GM12891 (cell line): Measurements from ENCODE around the gene C5orf47.
A peak's percentile ranks its signal among the peaks of the same experiment; 100 is the strongest.

ENCODE experiments used
- DNase-seq: peaks from one replicate; pipeline ENCODE4 v3.0.0; 2011; ENCODE audit warnings: low spot score; ENCODE audit not compliant: insufficient read length
- FAIRE-seq: peaks from 2 replicates; lab custom pipeline; 2011; peaks lifted over from hg19 to GRCh38; lab: Jason Lieb, UNC
- PAX5 ChIP-seq: IDR thresholded peaks from 2 replicates; pipeline ENCODE4 v1.6.1; 2011; ENCODE audit warnings: low read length, moderate library complexity, mild to moderate bottlenecking; ENCODE audit not compliant: insufficient read depth, severe bottlenecking
- POLR2A ChIP-seq: IDR thresholded peaks from 2 replicates; pipeline ENCODE4 v1.6.1; 2011; ENCODE audit warnings: low read depth, low read length, control low read depth
- POLR2AphosphoS5 ChIP-seq: IDR thresholded peaks from 2 replicates; pipeline ENCODE4 v1.6.1; 2011; ENCODE audit warnings: low read depth, low read length, control low read depth
- POU2F2 ChIP-seq: IDR thresholded peaks from 2 replicates; pipeline ENCODE4 v1.6.1; 2011; ENCODE audit warnings: low read depth, mild to moderate bottlenecking, control low read depth, low read length, moderate library complexity
- SPI1 ChIP-seq: IDR thresholded peaks from 2 replicates; pipeline ENCODE4 v1.6.1; 2011; ENCODE audit warnings: low read depth, low read length, control low read depth
- TAF1 ChIP-seq: IDR thresholded peaks from 2 replicates; pipeline ENCODE4 v1.6.1; 2011; ENCODE audit warnings: low read depth, low read length, control low read depth

C5orf47 gene

DNA sequence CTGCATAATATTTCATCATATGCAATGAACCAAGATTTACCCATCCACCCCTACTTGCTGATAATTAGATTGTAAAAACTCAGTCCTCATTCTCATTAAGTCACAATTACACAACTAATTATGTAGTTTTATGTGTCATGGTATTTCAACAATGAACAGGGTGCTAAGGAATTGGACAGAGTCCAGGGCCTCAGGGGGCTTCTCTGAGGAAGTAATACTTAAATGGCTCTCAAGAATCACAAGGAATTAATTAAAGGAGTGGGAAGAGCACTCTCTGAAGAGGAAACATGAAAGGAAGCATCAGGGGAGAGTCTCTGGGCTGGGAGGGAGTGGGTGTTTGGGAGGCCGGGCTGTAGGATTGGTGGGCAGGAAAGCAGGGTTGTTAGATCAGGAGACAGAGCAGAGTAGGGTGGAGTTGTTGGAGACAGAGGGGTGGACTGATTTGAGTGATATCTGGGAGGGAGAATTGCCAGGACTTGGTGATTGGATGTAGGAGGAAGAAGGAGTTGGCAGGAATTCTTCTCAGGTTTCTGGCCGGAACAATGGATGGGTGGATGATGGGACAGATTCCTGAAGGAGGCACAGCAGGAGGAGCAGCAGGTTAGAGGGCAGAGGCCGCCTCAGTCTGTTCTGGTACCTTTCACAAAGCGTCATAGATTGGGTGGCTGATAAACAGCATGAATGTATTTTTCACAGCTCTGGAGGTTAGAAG lies 33.6 kb downstream of the C5orf47 start:
- no peak for DNase-seq
- FAIRE-seq: no peak
- TF ChIP-seq SPI1: no peak
- no peak for TF ChIP-seq POLR2A
- no peak for TF ChIP-seq PAX5
- no peak for TF ChIP-seq TAF1
- TF ChIP-seq POU2F2: no peak
- no peak for TF ChIP-seq POLR2AphosphoS5

DNA sequence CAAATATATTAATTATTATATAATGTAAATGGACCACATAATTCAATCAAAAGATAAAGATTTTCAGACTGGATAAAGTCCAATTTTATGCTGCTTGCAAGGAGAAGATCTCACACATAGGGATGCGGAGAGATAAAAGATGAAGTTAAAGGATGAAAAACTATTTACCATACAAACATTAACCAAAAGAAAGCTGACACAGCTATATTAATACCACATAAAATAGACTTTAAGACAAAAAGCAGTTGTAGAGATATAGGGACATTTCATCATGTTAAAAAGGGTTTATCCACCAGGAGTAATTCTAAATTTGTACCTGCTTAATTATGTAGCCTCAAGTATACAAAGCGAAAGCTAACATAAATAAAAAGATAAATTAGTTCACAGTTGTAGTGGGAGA lies 41.3 kb downstream of the C5orf47 start:
- no peak for DNase-seq

DNA sequence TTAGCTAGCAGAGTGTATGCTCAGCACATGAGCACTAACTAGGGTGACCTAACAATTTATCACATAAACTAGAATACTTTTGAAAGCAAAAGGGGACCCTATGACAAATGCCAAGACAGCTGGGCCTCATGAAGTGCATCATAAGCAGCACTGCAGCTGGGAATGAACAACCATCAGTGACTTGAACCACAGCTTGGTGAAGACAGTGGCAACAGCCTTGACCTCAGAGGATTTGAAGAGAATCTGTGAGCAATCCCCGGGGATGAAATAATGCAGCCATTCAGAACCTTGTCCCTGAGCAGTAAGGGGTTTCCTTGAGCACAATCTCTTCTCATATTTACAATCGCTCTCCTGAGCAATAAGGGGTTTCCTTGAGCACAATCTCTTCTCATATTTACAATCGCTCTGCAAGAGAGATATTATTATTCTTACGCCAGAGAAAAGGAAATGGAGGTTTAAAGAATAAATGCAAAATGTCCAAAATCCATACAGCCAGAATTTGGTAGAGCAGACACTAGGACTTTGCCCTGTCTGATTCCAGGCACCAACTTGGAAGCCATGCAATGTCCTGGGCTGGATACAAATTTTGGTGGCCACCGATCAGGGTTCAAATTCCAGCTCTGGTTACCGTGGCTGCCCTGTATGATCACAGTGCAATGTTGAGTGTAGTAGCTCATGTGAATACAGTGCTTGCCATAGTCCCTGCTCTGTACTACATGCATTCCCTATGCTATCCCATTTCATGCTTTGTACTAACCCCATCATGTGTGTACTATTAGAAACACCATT lies 55.7 kb downstream of the C5orf47 start:
- no peak for FAIRE-seq
- no peak for DNase-seq
- TF ChIP-seq POLR2AphosphoS5 (no peak), SPI1 (no peak), POLR2A (no peak), POU2F2 (no peak), PAX5 (no peak), TAF1 (no peak)

More for the DNA sequence above, 41.3 kb downstream of the C5orf47 start:
- no peak for FAIRE-seq
- no peak for TF ChIP-seq POLR2A
- no peak for TF ChIP-seq POLR2AphosphoS5
- no peak for TF ChIP-seq SPI1
- TF ChIP-seq TAF1: no peak
- no peak for TF ChIP-seq PAX5
- TF ChIP-seq POU2F2: no peak

DNA sequence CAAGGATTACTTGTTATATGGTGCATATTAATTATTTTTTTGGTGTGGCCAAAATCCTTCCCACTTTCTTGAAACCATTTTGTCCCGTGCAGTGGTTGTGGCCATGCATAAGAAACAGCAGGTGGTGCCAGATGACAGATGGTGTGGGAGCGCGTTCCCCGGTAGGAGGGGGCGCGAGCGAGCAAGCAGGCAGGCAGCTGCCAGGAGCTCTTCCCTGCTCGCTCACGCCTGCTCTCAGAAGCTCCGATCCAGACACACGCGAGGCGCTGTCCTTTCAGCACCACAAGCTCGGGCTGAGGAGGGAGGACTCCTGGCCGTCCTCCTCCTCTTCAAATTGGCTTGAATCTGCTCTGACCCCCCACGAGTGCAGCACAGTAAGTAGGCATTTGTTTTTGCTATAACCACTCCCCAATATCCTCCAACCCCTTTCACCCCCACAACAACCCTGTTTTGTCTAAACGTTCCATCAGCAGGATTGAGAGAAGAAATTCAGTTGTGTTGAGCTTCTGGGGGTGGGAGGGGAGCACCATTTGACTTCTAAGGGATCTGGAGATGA lies 56.6 kb downstream of the C5orf47 start, which contains the start of gene NSG2:
TSS of gene NSG2 (plus strand) at position 237 of the 556 bp plus-strand sequence. CDS start 1,050 bp downstream, outside the sequence.
- no peak for TF ChIP-seq POLR2A
- TF ChIP-seq POLR2AphosphoS5: no peak
- TF ChIP-seq SPI1: no peak
- no peak for TF ChIP-seq TAF1
- TF ChIP-seq POU2F2: no peak
- no peak for TF ChIP-seq PAX5
- peak; percentile 59 for FAIRE-seq
- peak; percentile 39 for DNase-seq

DNA sequence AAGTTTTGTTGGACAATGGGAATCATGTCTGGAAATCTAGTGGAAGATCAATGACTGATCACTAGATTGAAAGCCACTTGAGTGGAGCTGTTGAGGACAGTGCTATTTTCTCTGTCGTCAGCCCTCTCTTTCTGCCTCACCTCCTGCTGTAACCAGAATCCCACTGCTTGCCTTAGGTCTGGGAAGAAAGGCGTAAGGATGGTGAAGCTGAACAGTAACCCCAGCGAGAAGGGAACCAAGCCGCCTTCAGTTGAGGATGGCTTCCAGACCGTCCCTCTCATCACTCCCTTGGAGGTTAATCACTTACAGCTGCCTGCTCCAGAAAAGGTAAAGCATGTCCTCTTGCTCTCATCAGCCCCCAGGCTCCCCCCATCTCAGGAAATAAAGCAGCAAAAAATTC lies 57.6 kb downstream of the C5orf47 start:
- no peak for DNase-seq
- FAIRE-seq: no peak
- TF ChIP-seq SPI1 (no peak), POLR2AphosphoS5 (no peak), TAF1 (no peak), PAX5 (no peak), POU2F2 (no peak), POLR2A (no peak)

DNA sequence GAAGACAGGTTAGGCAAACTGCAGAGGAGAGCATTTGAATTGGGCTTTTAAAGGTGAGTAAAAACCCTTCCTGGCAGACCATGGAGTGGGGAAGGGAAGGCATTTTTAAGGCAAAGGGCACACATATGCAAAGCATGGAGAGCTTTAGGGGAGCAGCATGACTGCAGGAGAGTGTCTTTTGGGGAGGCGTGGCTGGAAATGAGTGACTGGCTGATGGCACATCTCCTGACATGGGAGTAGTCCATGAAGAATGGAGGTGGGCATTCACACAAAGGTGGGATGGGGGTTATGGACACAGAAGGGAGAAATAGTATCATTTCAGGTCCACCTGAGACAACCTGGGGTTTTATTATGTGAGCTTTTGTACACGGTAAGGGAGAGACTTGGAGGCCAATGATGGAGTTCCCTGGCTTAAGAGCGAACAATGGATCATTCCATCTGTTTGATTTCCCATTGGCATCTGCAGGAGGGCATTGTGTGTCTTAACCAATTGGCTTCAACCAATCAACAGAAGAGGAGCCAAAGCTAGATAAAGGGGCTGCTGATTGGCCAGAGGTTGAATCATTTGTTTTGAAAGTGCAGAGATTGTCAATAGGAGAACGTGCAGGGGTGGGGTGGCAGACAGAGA lies 58.6 kb downstream of the C5orf47 start:
- FAIRE-seq (no peak), DNase-seq (no peak)
- no peak for TF ChIP-seq POU2F2
- no peak for TF ChIP-seq POLR2A
- TF ChIP-seq POLR2AphosphoS5: no peak
- no peak for TF ChIP-seq TAF1
- TF ChIP-seq PAX5: no peak
- no peak for TF ChIP-seq SPI1

DNA sequence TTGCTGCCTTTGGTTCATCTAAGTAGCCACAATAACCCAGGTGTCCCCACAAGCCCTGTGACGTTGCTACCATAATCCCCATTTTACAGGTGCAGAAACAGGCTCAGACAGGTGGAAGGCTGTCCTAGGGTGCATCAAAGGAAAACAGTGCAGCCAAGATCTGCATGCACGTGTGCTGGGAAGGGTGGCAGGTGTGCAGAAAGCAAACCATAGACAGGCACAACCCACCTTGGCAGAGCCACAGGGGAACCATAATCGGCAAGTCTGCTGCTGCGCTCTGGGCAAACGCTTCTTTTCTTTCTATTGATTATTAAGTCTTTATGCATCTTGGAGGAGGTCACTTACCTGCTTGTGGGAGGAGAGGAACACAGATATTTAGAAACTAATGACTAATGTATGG lies 63.7 kb downstream of the C5orf47 start:
- TF ChIP-seq POU2F2 (no peak), POLR2AphosphoS5 (no peak), TAF1 (no peak), PAX5 (no peak), POLR2A (no peak), SPI1 (no peak)
- no peak for FAIRE-seq

DNA sequence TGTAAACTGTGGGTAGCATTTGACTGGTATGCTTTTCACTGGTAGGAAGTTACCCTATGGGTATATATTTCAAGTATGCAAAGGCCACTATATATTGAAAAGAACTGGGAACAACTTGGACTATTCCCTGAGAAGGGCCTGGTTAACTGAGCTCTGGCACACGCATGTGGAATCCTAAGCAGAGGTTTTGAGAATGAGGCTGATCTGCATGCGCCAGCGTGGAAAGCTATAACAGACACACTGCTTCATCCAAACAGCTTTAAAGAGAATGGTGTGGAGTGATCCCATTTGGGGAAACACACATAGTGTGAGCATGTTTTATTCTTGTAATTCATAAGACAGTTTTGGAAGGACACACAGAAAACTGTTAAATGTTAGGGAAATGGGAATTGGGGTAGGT lies 64.9 kb downstream of the C5orf47 start:
- FAIRE-seq (no peak), DNase-seq (no peak)
- TF ChIP-seq POU2F2 (no peak), TAF1 (no peak), SPI1 (no peak), POLR2AphosphoS5 (no peak), POLR2A (no peak), PAX5 (no peak)

More for the DNA sequence above, 63.7 kb downstream of the C5orf47 start:
- DNase-seq: no peak
